HG02981 (cell line): ENCODE results near the gene RFX2.
"Not testable (repeated sequence)": the region's sequence is repeated elsewhere in the genome, so short reads cannot be mapped to it uniquely, and the experiment has no call there.

ENCODE experiments used
- ATAC-seq: cut with Tn5 transposase; IDR thresholded peaks from one replicate; pipeline ENCODE4 v1.9.1; 2021; ENCODE audit warnings: mild to moderate bottlenecking, moderate library complexity; ENCODE audit not compliant: unreplicated experiment

Gene RFX2

GRCh38 chr19:6017576-6017975 lies 92.7 kb downstream of the RFX2 start:
- ATAC-seq = no peak

GRCh38 chr19:6015841-6016545 lies 94.3 kb downstream of the RFX2 start:
- ATAC-seq = no peak

DNA sequence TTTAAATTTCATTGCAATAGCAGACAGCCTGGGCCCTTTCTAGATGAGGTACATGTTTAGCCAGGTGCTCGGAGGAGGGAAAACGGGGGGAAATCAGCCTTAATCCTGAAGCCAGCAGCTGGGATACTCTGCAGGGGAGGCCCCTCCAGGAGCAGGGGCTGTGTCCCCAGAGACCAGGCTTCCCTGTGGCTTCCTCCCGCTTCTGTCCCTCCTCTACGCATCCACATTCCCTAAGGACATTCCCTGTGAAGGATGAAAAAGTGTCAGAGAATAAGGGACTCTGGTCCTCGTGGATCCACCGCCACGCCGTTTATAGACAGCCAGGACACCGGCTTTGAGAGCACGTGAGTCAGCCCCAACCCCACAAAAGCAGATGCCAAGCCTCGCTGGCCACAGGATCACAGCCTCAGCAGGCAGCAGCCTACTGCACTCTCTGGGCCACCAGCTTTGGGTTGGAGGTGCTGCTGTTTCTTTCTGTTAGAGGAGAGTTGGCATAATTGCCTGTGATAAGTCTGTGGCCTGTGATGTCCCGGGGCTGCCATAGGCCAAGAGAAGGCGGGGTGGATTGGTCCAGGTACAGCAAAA lies 95.7 kb downstream of the RFX2 start:
- ATAC-seq = no peak

DNA sequence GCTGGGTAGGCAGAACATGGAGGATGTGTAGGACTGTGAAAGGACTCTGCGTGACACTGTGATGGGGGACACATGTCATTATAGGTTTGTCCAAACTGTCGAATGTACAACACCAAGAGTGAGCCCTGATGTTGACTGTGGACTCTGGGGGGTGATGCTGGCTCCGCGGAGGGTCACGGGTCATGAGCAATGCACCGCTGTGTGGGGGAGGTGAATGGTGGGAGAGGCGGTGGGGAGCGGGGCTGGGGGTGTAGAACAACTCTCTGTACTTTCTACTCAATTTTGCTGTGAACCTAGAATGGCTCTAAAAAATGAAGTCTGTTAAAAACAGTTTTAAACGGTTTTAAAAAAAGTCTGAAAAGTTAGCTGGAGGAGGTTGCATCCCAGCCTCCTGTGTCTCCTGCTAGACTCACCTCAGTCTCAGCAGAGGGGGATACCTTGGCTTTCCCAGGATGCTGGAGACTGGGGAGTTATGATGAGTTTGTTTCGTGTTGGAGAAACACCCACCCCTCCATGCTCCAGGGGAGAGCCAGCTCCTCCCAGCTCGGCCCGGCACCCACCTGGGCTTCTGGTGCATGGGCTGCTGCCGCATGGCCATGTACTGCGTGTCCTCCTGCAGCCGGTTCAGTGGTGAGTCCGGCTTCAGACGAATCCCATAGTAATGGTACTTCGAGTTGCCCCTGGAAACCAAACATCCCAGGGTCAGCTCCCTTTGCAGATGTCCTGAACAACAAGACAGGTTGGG lies 97.7 kb downstream of the RFX2 start:
- ATAC-seq = no peak

DNA sequence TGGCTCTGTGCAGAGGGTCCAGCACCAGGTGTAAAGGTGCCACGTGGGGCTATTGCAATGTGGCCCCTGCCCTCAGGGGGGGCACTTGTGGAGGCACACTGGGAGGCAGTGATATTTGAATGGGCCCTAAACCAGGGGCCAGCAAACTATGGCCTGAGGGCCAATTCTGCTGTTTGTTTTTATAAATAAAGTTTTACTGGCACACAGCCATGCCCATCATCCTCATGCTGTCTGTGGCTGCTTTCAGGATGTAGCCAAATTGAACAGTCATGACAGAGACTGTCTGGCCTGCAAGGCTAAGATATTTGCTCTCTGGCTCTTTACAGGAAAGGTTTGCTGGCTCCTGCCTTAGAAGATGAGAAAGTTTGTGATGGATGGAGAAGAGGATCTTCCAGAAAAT lies 98.5 kb downstream of the RFX2 start:
- ATAC-seq = no peak

DNA sequence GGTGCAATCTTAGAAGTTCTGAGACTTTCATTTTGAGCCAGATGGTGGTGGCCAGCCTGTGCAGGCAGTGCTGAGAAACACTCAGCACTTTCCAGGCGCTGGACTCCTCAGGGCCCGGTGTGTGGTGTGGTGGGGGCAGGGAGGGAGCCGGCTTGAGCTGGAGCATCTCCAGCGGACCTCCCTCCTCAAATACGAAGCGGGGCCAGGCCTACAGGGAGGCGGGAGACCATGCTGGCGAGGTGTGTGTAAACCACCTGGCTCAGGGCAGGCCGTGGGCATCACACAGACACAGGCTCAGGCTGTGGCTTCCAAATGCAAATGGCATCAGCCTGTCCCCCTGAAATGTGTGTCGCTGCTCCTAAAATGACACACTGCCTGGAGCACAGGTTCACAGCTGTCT lies 99.1 kb downstream of the RFX2 start:
- ATAC-seq = no peak

- no peak for ATAC-seq
These were observed 100.2 kb downstream of the RFX2 start for GRCh38 chr19:6010107-6010506.

DNA sequence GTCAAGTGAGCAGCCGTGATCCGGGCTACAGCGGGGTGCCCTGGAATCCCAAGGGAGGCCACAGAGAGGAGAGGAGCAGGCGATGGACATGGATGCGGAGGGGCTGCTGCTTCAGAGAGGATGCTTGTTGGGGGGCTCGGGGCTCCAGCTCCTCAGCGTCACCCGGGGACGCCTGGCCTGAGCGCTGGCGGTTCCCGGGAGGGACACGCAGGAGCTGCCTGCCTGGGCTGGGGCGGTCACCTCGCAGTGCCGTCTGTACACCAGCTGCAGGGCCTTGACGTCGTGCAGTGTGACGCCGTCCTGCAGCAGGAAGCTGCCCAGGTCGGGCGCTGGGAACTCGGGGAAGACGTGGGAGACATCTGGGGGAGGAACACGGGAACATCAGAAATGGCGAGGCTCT lies 102.4 kb downstream of the RFX2 start:
- ATAC-seq = no peak

DNA sequence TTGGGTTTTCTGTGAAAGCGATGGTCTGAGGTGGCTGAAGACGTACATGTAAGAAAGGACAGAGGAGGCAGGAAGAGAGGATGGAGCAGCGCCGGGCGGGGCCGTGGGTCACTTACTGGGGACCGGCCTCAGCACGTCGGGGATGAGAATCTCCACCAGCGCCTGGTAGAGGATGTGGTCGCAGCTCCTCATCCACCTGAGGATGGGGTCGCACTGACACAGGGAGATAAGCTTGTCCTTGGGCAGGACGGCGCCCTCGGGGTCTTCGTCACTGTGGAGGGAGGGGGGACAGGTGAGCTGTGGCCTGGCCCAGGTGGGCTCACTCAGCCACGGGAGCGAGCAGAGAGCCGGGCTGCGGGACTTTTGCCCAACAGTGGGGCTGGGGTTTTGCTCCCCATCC lies 103.4 kb downstream of the RFX2 start:
- ATAC-seq = no peak

DNA sequence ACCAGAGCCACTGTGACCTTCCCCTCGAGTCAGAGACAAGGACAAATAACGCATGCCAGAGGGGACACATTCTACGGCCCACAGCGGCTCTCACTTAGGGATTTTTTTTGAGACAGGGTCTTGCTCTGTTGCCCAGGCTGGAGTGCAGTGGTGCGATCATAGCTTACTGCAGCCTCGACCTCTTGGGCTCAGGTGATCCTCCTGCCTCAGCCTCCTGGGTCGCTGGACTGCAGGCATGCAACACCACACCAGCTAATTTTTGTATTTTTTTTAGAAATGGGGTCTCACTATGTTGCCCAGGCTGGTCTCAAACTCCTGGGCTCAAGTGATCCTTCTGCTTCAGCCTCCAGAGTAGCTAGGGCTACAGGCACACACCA lies 104.2 kb downstream of the RFX2 start:
- ATAC-seq = not testable (repeated sequence)

DNA sequence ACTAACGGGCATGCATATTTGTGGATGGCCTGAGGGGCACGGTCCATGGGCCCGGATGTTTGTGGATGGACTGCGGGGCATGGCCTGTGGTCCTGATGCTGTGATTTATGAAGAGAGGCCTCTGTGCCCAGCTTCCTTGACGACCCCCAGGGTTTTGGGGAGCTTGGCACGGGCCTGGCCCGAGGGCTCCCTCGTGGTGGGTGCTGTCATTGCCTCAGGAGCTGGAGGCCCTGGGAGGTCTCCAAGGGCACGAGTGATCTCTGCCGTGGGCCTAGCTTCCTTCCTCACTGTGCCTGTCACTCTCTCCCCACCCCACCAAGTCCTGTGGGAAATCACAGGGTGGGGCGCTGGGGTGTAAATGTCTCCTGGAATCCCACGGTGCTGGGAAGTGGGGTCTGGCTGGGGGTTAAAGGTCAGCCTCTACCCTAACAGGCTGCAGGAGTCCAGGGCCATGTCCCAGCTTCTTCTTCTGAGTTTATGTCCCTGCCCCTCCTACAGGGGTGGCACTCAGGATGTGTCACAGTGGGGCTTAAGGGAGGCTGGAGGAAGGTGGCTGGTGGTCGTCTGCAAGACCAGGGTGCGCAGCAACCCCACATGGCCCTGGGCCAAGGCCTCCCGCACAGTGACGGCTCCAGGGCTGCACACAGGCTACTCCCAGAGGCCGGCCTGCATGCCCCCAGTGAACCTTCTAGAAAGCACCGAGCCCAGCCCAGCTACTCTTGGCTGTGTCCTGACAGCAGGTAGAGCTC lies 104.8 kb downstream of the RFX2 start:
- no peak for ATAC-seq

DNA sequence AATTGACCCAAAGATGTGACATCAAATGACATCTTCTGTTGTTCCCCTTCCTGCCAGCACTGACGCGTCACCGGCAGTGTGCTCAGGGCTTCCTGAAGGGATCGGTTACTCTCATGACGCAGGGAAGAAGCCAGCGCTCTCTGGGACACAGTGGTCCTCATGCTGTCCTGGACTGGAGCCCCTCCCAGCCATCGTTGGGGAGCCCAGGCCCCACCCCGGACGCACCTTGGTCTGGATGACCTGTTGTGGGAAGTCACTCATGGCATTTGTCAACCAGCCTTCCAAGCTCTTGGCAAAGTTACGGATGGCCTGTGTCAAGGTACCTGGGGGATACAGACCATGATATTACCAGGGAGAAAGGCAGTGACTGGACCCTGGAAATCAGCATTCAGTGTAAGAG lies 106.3 kb downstream of the RFX2 start:
- no peak for ATAC-seq

DNA sequence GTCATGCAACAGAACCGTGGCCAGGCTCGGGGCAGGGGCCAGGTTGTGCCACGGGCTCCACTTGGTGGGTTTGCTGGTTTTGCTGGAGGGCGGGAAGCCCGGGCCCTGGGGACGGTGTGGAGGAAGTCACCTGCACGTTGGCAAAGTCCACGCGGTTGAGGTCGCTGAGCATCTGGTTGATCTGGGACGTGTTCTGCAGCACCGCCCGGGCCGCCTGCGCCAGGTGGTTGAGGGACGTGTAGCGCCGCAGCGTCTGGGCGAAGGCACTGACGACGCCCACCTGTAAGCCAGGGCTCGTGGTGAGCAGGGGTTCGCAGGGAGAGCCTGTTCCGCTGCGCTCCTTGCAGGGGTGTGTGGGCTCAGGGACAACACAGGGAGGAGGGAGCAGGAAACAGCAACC lies 107.7 kb downstream of the RFX2 start:
- ATAC-seq = no peak

GRCh38 chr19:6000228-6000847 lies 110.0 kb downstream of the RFX2 start:
- no peak for ATAC-seq

- ATAC-seq = no peak
These were observed 110.6 kb downstream of the RFX2 start for GRCh38 chr19:5999693-6000092.

- ATAC-seq = no peak
These were observed 112.9 kb downstream of the RFX2 start for GRCh38 chr19:5997371-5997770.

- ATAC-seq = no peak
These were observed 113.5 kb downstream of the RFX2 start for GRCh38 chr19:5996623-5997320.

DNA sequence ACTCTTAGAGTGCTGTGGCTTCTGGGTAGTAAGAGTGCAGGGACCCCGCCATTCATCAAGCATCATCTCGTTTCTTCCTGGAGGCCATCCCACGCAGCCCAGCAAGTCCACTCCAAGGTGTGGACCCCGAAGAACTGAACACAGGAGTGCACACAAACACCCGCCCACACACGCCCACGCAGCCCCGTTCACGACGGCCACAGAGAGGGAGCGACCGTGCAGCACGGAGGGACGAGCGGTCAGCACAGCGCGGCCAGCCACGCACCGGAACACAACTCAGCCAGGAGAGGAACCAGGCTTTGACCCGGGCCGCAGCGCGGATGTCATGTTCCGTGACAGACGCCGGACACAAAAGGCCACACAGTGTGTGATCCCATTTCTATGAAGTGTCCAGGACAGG lies 114.2 kb downstream of the RFX2 start:
- no peak for ATAC-seq

DNA sequence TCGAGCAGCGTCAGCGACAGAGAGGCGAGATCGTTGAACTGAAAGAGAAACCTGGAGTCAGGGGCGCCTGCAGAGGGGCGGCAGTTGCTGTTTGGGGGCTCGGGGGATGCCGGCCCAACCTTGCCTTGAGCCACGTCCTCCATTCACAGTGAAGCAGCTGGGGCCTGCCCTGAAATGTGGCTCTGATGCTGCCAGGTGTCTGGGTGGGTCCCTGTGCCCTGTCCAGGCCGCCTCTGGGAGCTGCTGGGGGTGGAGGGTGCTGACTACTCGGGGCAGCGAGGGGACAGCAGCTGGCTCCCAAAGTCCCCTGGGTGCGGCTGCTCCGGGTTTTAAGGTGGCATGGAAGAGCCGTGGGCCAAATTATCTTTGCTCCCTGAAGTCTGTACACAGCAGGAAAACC lies 114.7 kb downstream of the RFX2 start:
- no peak for ATAC-seq

GRCh38 chr19:5994405-5995165 lies 115.7 kb downstream of the RFX2 start:
- no peak for ATAC-seq
